NT2/D1 (cell line): ENCODE results near the gene EPB41L4B.

Experiments used
- YY1 ChIP-seq: IDR thresholded peaks from 2 replicates; pipeline ENCODE4 v1.6.1; 2011; ENCODE audit not compliant: insufficient read length, insufficient read depth
- ZNF274 ChIP-seq: IDR thresholded peaks from 2 replicates; pipeline ENCODE4 v1.6.1; 2011; ENCODE audit warnings: mild to moderate bottlenecking, low read depth, low read length

GRCh38 chr9:109320331-109320741 lies 523 bp downstream of the EPB41L4B start:
- TF ChIP-seq ZNF274 (no peak), YY1 (no peak)
